ENCODE measurements around the gene TAF11. TPM values are rescaled to one million over a fixed set of nuclear protein-coding genes. Genes with fewer than 3 reads are reported as not detected.
"Not testable (repeated sequence)": the region's sequence is repeated elsewhere in the genome, so short reads cannot be mapped to it uniquely, and the experiment has no call there.

TAF11 gene
- total RNA-seq, 4 donors from 2014 or later = 17.1 to 25.3 (median 20.3) TPM

GRCh38 chr6:34904990-34905613 is 17.3 kb upstream of the TAF11 start:
- Histone ChIP-seq H3K27ac (no peak overlapping the region), H3K36me3 (peaks cover 0 to 3% (median 0%) of the 10 kb centered on the region in 3 donors), H3K4me1 (peaks cover 0 to 14% (median 0%) of the 10 kb centered on the region in 4 donors), H3K27me3 (no peaks in the 10 kb centered on the region), H3K9me3 (no peaks in the 10 kb centered on the region), H3K4me3 (no peak overlapping the region)
- WGBS, 2 donors = 92 to 99% methylated on average over 5 of the region's 5 CpGs
- DNase-seq (ENCODE audit: low spot score in 2 of 2) = no peak
- TF ChIP-seq, protein P1, sequence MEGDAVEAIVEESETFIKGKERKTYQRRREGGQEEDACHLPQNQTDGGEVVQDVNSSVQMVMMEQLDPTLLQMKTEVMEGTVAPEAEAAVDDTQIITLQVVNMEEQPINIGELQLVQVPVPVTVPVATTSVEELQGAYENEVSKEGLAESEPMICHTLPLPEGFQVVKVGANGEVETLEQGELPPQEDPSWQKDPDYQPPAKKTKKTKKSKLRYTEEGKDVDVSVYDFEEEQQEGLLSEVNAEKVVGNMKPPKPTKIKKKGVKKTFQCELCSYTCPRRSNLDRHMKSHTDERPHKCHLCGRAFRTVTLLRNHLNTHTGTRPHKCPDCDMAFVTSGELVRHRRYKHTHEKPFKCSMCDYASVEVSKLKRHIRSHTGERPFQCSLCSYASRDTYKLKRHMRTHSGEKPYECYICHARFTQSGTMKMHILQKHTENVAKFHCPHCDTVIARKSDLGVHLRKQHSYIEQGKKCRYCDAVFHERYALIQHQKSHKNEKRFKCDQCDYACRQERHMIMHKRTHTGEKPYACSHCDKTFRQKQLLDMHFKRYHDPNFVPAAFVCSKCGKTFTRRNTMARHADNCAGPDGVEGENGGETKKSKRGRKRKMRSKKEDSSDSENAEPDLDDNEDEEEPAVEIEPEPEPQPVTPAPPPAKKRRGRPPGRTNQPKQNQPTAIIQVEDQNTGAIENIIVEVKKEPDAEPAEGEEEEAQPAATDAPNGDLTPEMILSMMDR (IDR thresholded peaks at IDR 0.05) = no peak
- TF ChIP-seq POLR2A (IDR thresholded peaks at IDR 0.05) = no peak
- no peak for TF ChIP-seq EP300 (IDR thresholded peaks at IDR 0.05)

DNA sequence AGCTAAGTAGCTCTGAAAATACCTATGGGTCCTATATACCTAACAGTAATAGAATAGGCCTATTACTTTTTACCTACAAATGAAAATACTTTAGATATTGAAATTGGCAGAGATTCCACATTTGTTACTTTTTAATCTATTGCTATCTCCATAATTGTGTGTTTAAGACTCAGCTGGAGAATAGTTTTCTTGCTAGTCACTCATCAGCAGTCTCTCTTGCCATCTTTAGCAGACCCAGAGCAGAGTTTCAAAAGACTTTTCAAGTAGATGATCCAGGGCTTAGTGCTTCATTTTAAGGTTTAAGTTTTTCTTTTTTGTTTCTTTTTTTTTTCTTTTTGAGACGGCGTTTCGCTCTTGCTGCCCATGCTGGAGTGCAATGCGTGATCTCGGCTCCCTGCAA is 14.1 kb upstream of the TAF11 start:
- TF ChIP-seq EP300 (IDR thresholded peaks at IDR 0.05) (no peak), POLR2A (IDR thresholded peaks at IDR 0.05) (no peak)
- TF ChIP-seq, protein P1 (IDR thresholded peaks at IDR 0.05) = no peak
- no peaks in the 10 kb centered on the region for H3K9me3 ChIP-seq
- no peak overlapping the region for H3K27ac ChIP-seq
- H3K36me3 ChIP-seq = peaks cover 0 to 3% (median 0%) of the 10 kb centered on the region in 3 donors
- peaks cover 0 to 14% (median 0%) of the 10 kb centered on the region in 4 donors for H3K4me1 ChIP-seq
- no peak overlapping the region for H3K4me3 ChIP-seq
- H3K27me3 ChIP-seq = no peaks in the 10 kb centered on the region
- WGBS, 2 donors = 95 to 99% methylated on average over 5 of the region's 5 CpGs
- no peak for DNase-seq (ENCODE audit: low spot score in 2 of 2)

DNA sequence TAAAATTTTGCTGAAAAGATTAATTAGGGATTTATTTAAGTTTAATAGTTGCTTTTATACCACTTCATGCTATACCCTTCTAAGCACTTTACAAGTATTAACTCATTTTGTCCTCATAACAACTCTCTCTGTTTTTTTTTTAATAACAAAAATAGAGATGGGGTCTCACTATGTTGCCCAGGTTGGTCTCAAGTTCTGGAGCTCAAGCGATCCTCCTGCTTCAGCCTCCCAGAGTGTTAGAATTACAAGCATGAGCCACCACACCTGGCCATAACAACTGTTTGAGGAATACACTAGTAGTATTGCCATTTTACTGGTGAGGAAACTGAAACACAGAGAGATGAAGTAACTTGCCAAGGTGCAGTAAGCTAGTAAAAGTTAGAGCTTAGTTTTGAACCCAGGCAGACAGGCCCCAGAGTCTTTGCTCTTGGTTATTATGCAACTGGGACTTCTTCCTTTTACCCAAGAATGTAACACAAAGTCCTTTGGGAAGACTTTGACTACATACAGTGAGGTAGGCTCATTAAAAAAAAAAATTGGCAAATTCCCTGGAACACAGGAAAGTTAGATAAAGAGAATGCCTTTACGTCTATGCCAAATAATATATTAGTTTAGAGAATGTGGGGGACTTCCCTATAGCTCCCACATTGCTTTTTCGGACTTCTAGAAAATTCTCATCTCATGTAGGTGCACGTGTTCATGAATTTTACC is 12.6 kb upstream of the TAF11 start:
- DNase-seq (ENCODE audit: low spot score in 2 of 2) = no peak
- WGBS, 2 donors = 71 to 72% methylated on average over 4 of the region's 4 CpGs
- Histone ChIP-seq H3K4me3 (no peak overlapping the region), H3K27me3 (no peaks in the 10 kb centered on the region), H3K27ac (no peak overlapping the region), H3K36me3 (peaks cover 0 to 3% (median 0%) of the 10 kb centered on the region in 3 donors), H3K4me1 (peaks cover 0 to 18% (median 0%) of the 10 kb centered on the region in 4 donors), H3K9me3 (no peaks in the 10 kb centered on the region)
- no peak for TF ChIP-seq EP300 (IDR thresholded peaks at IDR 0.05)
- TF ChIP-seq, protein P1 (IDR thresholded peaks at IDR 0.05) = no peak
- TF ChIP-seq POLR2A (IDR thresholded peaks at IDR 0.05) = no peak

GRCh38 chr6:34899748-34900147 is 11.9 kb upstream of the TAF11 start:
- not testable (repeated sequence) for DNase-seq (ENCODE audit: low spot score in 2 of 2); H3K36me3 ChIP-seq; H3K27me3 ChIP-seq; H3K9me3 ChIP-seq; H3K27ac ChIP-seq; H3K4me3 ChIP-seq
- 86 to 100% methylated on average over 1 of the region's 1 CpG for WGBS, 2 donors
- H3K4me1 ChIP-seq = peaks cover 0 to 16% (median 0%) of the 10 kb centered on the region in 4 donors

GRCh38 chr6:34897716-34898115 is 9.9 kb upstream of the TAF11 start:
- no peak for TF ChIP-seq EP300 (IDR thresholded peaks at IDR 0.05)
- no peak for TF ChIP-seq POLR2A (IDR thresholded peaks at IDR 0.05)
- TF ChIP-seq, protein P1 (IDR thresholded peaks at IDR 0.05) = no peak
- H3K27ac ChIP-seq = peak overlapping the region in 1 of 4 donors; percentile 23
- no peak for DNase-seq (ENCODE audit: low spot score in 2 of 2)
- H3K9me3 ChIP-seq = no peaks in the 10 kb centered on the region
- no peak overlapping the region for H3K4me3 ChIP-seq
- WGBS, 2 donors = 47 to 50% methylated on average over 1 of the region's 1 CpG
- no peaks in the 10 kb centered on the region for H3K27me3 ChIP-seq
- H3K4me1 ChIP-seq = peaks cover 0 to 21% (median 0%) of the 10 kb centered on the region in 4 donors
- H3K36me3 ChIP-seq = no peaks in the 10 kb centered on the region

All from tibial nerve (tissue), 4 donors.